Caco-2 (cell line): ENCODE data around the gene CEP83. TPM values are rescaled to one million over a fixed set of nuclear protein-coding genes. Genes with fewer than 3 reads are reported as not detected.

Source experiments
- BruUV-seq: library from RNA; stranded (reverse); fragments of 400-500 nt; replicated peaks from 2 replicates; lab custom pipeline; 2021; lab: Mats Ljungman, UMichigan
- CTCF ChIA-PET: fragments of 300-600 bp; sonication (Branson Sonifier 250); formaldehyde crosslinking; loops from one replicate; lab custom pipeline; 2022; ENCODE audit warnings: antibody characterized with exemption; lab: Charles Lee
- POLR2A ChIA-PET: fragments of 300-600 bp; sonication (Branson Sonifier 250); formaldehyde crosslinking; loops from one replicate; lab custom pipeline; 2022; ENCODE audit warnings: antibody characterized with exemption; lab: Charles Lee
- DNase-seq, 2 experiments: peaks; one replicate each; pipeline versions ENCODE4 v3.0.0 to v3.0.0-alpha.2; 2020 to 2022
- H3K27me3 ChIP-seq: replicated peaks from 2 replicates; pipeline ENCODE4 v1.6.0; 2011; ENCODE audit warnings: low read length; ENCODE audit not compliant: control insufficient read depth, insufficient read depth
- H3K36me3 ChIP-seq: 2 replicates; pipeline ENCODE4 v1.5.1; 2011; ENCODE audit warnings: low read length; ENCODE audit not compliant: control insufficient read depth, insufficient read depth
- H3K4me1 ChIP-seq: fragments of 250-450 bp; sonication (Bioruptor Pico); 2 replicates; pipeline ENCODE4 v1.5.1; 2020; ENCODE audit warnings: mild to moderate bottlenecking
- H3K4me3 ChIP-seq: 2 replicates; pipeline ENCODE4 v1.5.1; 2011; ENCODE audit warnings: low read depth, mild to moderate bottlenecking, control low read depth, low read length
- H3K9me3 ChIP-seq: fragments of 250-450 bp; sonication (Bioruptor Pico); 2 replicates; pipeline ENCODE4 v1.5.1; 2020; ENCODE audit warnings: mild to moderate bottlenecking, moderate library complexity
- H3K27ac Mint-ChIP-seq: one replicate; pipeline ENCODE4 v1.8.0; 2022; ENCODE audit warnings: mixed read lengths; ENCODE audit not compliant: unreplicated experiment
- H3K27me3 Mint-ChIP-seq: one replicate; pipeline ENCODE4 v1.8.0; 2022; ENCODE audit warnings: mixed read lengths; ENCODE audit not compliant: insufficient read depth, unreplicated experiment
- H3K36me3 Mint-ChIP-seq: one replicate; pipeline ENCODE4 v1.8.0; 2022; ENCODE audit warnings: mild to moderate bottlenecking, mixed read lengths; ENCODE audit not compliant: insufficient read depth, unreplicated experiment
- H3K4me1 Mint-ChIP-seq: one replicate; pipeline ENCODE4 v1.8.0; 2022; ENCODE audit warnings: low read depth, mixed read lengths; ENCODE audit not compliant: unreplicated experiment
- H3K4me3 Mint-ChIP-seq: one replicate; pipeline ENCODE4 v1.8.0; 2022; ENCODE audit warnings: mild to moderate bottlenecking, moderate library complexity, mixed read lengths; ENCODE audit not compliant: unreplicated experiment
- H3K9me3 Mint-ChIP-seq: one replicate; pipeline ENCODE4 v1.8.0; 2022; ENCODE audit warnings: mixed read lengths; ENCODE audit not compliant: unreplicated experiment
- intact Hi-C: fragments of 100-400 bp; cut with micrococcal nuclease; formaldehyde crosslinking; loops from one replicate; pipeline ENCODE4 v1.10.0; 2022; ENCODE audit not compliant: unreplicated experiment
- total RNA-seq: library from RNA; stranded (reverse); gene quantifications from 2 replicates; pipeline ENCODE4 v1.2.3, GENCODE V29; 2022
- TF ChIP-seq, protein P1 (sequence below), 2 experiments: fragments of 200-600 bp in 1 of 2; IDR thresholded peaks; 1 replicate in 1 of 2; 2 replicates in 1 of 2; pipeline versions ENCODE4 v1.5.1 to v1.8.0; 2011 to 2022; ENCODE audit warnings: antibody characterized with exemption in 1 of 2, control low read depth in 1 of 2, inconsistent platforms in 1 of 2, low read depth in 1 of 2, low read length in 1 of 2, mild to moderate bottlenecking in 1 of 2, moderate library complexity in 1 of 2; ENCODE audit not compliant: insufficient read depth in 1 of 2, severe bottlenecking in 1 of 2, unreplicated experiment in 1 of 2

Gene CEP83
- total RNA-seq, 1 experiment from 2014 or later = 23.3 TPM

DNA sequence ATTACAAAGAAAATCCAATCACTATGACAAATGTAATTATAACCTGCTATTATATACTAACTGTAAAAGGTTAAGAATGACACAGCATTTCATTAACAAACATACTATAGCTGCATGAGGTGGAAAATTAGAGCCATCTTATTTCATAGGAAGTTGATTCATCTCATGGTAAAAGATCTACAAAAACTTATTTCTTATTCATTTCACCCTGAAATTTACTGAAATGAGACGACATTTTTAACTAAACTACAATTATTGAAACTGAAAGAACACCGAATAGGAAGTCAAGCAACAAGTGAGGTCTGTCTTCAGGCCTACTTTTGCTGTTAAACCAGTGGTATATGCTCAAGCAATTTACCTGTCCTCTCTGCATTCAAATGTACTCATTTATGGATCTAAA, 87.2 kb downstream of the CEP83 start:
- POLR2A ChIA-PET = no interaction called here
- no peak overlapping the region for H3K4me3 Mint-ChIP-seq
- no peaks in the 10 kb centered on the region for H3K27me3 Mint-ChIP-seq
- H3K4me1 Mint-ChIP-seq = no peaks in the 10 kb centered on the region
- CTCF ChIA-PET = no interaction called here
- H3K9me3 Mint-ChIP-seq = no peaks in the 10 kb centered on the region
- BruUV-seq = no TSS peak
- intact Hi-C loops = no loop called here
- Histone ChIP-seq H3K4me3 (no peak overlapping the region), H3K27me3 (no peaks in the 10 kb centered on the region), H3K9me3 (no peaks in the 10 kb centered on the region), H3K36me3 (no peaks in the 10 kb centered on the region), H3K4me1 (no peaks in the 10 kb centered on the region)
- H3K36me3 Mint-ChIP-seq = peaks cover 5% of the 10 kb centered on the region
- DNase-seq = no peak
- H3K27ac Mint-ChIP-seq = no peak overlapping the region
- TF ChIP-seq, protein P1, sequence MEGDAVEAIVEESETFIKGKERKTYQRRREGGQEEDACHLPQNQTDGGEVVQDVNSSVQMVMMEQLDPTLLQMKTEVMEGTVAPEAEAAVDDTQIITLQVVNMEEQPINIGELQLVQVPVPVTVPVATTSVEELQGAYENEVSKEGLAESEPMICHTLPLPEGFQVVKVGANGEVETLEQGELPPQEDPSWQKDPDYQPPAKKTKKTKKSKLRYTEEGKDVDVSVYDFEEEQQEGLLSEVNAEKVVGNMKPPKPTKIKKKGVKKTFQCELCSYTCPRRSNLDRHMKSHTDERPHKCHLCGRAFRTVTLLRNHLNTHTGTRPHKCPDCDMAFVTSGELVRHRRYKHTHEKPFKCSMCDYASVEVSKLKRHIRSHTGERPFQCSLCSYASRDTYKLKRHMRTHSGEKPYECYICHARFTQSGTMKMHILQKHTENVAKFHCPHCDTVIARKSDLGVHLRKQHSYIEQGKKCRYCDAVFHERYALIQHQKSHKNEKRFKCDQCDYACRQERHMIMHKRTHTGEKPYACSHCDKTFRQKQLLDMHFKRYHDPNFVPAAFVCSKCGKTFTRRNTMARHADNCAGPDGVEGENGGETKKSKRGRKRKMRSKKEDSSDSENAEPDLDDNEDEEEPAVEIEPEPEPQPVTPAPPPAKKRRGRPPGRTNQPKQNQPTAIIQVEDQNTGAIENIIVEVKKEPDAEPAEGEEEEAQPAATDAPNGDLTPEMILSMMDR (IDR thresholded peaks at IDR 0.05; ENCODE audit: insufficient read depth in 1 of 2, low read depth in 1 of 2, low read length in 1 of 2, severe bottlenecking in 1 of 2, unreplicated experiment in 1 of 2) = no peak

DNA sequence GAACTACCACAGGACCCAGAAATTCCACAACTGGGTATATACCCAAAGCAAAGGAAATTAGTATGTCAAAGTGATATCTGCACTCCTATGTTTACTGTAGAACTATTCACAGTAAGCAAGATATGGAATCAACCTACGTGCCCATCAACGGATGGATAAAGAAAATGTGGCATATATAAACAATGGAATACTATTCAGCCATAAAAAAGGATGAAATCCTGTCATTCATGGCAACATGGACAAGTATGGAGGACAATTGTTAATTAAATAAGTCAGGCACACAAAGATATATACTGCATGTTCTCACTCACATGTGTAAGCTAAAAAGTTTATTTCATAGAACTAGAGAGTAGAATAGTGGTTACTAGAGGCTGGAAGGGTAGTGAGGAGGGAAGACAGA, 97.0 kb downstream of the CEP83 start:
- intact Hi-C loops = no loop called here
- Mint-ChIP-seq H3K27ac (no peak overlapping the region), H3K27me3 (no peaks in the 10 kb centered on the region), H3K4me3 (no peak overlapping the region), H3K4me1 (no peaks in the 10 kb centered on the region), H3K9me3 (peaks cover 33% of the 10 kb centered on the region), H3K36me3 (peaks cover 28% of the 10 kb centered on the region)
- no TSS peak for BruUV-seq
- ChIA-PET CTCF (no interaction called here), POLR2A (no interaction called here)
- H3K27me3 ChIP-seq = no peaks in the 10 kb centered on the region
- no peaks in the 10 kb centered on the region for H3K4me1 ChIP-seq
- peaks cover 22% of the 10 kb centered on the region for H3K9me3 ChIP-seq
- TF ChIP-seq, protein P1 (IDR thresholded peaks at IDR 0.05; ENCODE audit: insufficient read depth in 1 of 2, low read depth in 1 of 2, low read length in 1 of 2, severe bottlenecking in 1 of 2, unreplicated experiment in 1 of 2) = no peak
- H3K4me3 ChIP-seq = no peak overlapping the region
- no peaks in the 10 kb centered on the region for H3K36me3 ChIP-seq
- no peak for DNase-seq

DNA sequence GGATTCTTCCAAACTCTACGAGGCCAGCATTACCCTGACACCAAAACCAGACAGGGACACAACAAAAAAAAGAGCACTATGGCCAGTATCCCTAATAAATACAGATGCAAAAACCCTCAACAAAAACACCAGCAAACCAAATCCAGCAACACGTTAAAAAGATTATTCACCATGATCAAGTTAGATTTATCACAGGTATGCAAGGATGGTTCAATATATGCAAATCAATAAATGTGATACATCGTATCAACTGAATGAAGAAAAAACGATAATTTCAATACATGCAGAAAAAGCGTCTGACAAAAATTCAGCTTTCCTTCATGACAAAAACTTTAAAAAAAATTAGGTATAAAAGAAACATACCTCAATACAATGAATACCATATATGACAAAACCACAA, 99.9 kb downstream of the CEP83 start:
- BruUV-seq = no TSS peak

More for the DNA sequence above, 99.9 kb downstream of the CEP83 start:
- H3K4me3 ChIP-seq = no peak overlapping the region
- intact Hi-C loops = no loop called here
- Mint-ChIP-seq H3K27ac (no peak overlapping the region), H3K36me3 (peaks cover 28% of the 10 kb centered on the region), H3K9me3 (peaks cover 33% of the 10 kb centered on the region), H3K27me3 (no peaks in the 10 kb centered on the region), H3K4me3 (no peak overlapping the region), H3K4me1 (no peaks in the 10 kb centered on the region)
- H3K27me3 ChIP-seq = no peaks in the 10 kb centered on the region
- no peaks in the 10 kb centered on the region for H3K4me1 ChIP-seq
- ChIA-PET CTCF (no interaction called here), POLR2A (no interaction called here)
- no peaks in the 10 kb centered on the region for H3K36me3 ChIP-seq
- no peak for DNase-seq
- peaks cover 22% of the 10 kb centered on the region for H3K9me3 ChIP-seq
- TF ChIP-seq, protein P1 (IDR thresholded peaks at IDR 0.05; ENCODE audit: insufficient read depth in 1 of 2, low read depth in 1 of 2, low read length in 1 of 2, severe bottlenecking in 1 of 2, unreplicated experiment in 1 of 2) = no peak
